IPS DF 19.7 (cell line): ENCODE data around the gene CTXN1.
"Not testable (repeated sequence)": the region's sequence is repeated elsewhere in the genome, so short reads cannot be mapped to it uniquely, and the experiment has no call there.

ENCODE experiments used
- DNase-seq: peaks from one replicate; pipeline ENCODE4 v3.0.0-alpha.2; 2013; ENCODE audit warnings: low read depth, low spot score

Gene CTXN1

GRCh38 chr19:7947939-7948338 lies 22.0 kb upstream of the CTXN1 start:
- DNase-seq: no peak

- DNase-seq: no peak
Observed at GRCh38 chr19:7944177-7944761, 18.3 kb upstream of the CTXN1 start.

- peak; percentile 97 for DNase-seq
Observed at GRCh38 chr19:7943444-7944176, 17.7 kb upstream of the CTXN1 start, which contains the start of gene TIMM44. Gene TIMM44 (minus strand): TSS chr19:7943666. CDS start chr19:7943651, 15 bp downstream.

- no peak for DNase-seq
Observed at GRCh38 chr19:7942981-7943443, 17.1 kb upstream of the CTXN1 start.

- DNase-seq: no peak
Observed at GRCh38 chr19:7941895-7942596, 16.1 kb upstream of the CTXN1 start.

- no peak for DNase-seq
Observed at GRCh38 chr19:7940841-7941240, 14.9 kb upstream of the CTXN1 start.

- no peak for DNase-seq
Observed at GRCh38 chr19:7934766-7935165, 8.8 kb upstream of the CTXN1 start.

GRCh38 chr19:7933828-7934725 lies 8.1 kb upstream of the CTXN1 start:
- no peak for DNase-seq

GRCh38 chr19:7933411-7933810 lies 7.5 kb upstream of the CTXN1 start:
- DNase-seq: no peak

- no peak for DNase-seq
Observed at GRCh38 chr19:7932930-7933300, 7.0 kb upstream of the CTXN1 start.

GRCh38 chr19:7932276-7932929 lies 6.5 kb upstream of the CTXN1 start:
- DNase-seq: no peak

- no peak for DNase-seq
Observed at GRCh38 chr19:7931221-7932061, 5.5 kb upstream of the CTXN1 start.

GRCh38 chr19:7930765-7931164 lies 4.8 kb upstream of the CTXN1 start:
- DNase-seq: no peak

- not testable (repeated sequence) for DNase-seq
Observed at GRCh38 chr19:7930030-7930429, 4.1 kb upstream of the CTXN1 start.

GRCh38 chr19:7928741-7929701 lies 3.1 kb upstream of the CTXN1 start:
- no peak for DNase-seq

GRCh38 chr19:7928334-7928706 lies 2.4 kb upstream of the CTXN1 start:
- DNase-seq: no peak

GRCh38 chr19:7927605-7928333 lies 1.8 kb upstream of the CTXN1 start:
- no peak for DNase-seq
